MV-4-11 (cell line): ENCODE results near the gene PMVK.
"Not testable (repeated sequence)": the region's sequence is repeated elsewhere in the genome, so short reads cannot be mapped to it uniquely, and the experiment has no call there.

Source experiments
- DNase-seq: peaks from one replicate; lab custom pipeline; 2025; lab: John Stamatoyannopoulos, UW

PMVK gene

DNA sequence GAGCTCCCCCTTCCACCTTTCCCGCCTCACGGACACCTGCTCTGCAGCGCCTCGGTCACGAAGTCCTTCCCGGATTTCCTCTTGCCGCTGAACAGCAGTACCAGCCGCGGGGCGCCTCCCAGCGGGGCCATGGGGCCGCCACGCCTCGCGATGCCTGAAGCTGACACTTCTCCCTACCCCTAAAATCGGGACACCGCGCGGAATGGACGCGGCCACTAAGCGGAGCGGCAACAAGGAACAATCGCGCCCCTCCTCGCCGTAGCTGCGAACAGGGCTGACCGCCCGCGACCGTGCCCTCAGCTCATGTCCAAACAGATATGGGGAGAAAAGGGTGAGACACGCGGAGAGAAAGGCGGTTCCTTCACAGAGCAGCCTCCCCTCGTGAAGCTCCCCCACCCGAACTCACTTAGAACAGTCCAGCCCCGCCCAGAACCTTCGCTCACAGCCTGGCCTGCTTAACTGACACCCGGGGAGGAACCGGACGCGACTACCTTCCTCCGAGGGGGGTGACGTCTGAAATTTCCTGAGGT, at the start of gene PMVK:
PMVK (minus strand) TSS at position 165 of the 530 bp plus-strand sequence; CDS start at position 131, 34 bp downstream.
- peak; percentile 93 for DNase-seq

- no peak for DNase-seq
Measured at GRCh38 chr1:154983776-154984466, 47.4 kb upstream of the PMVK start.

GRCh38 chr1:154982897-154983648, 46.6 kb upstream of the PMVK start, which contains the start of gene FLAD1:
TSS of gene FLAD1 (plus strand) at chr1:154983344. CDS start at chr1:154983695, 351 bp downstream.
- DNase-seq, result peak; percentile 100

DNA sequence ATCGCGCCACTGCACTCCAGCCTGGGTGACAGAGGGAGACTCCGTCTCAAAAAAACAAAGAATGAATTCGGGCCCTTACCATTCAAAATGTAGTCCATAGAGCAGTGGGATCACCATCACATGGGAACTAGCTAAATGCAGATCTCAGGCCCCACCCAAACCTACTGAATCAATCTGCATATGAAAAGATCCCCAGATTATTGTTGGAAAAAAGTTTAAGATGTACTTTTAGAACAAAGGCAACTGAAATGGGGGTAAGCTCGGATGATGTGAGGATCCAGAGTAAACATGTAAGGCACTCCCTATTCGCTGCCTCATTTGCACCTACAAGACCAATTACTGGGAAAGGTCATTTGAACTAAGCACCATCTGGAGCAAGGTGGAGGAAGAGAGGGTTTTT, 45.8 kb upstream of the PMVK start:
- no peak for DNase-seq

DNA sequence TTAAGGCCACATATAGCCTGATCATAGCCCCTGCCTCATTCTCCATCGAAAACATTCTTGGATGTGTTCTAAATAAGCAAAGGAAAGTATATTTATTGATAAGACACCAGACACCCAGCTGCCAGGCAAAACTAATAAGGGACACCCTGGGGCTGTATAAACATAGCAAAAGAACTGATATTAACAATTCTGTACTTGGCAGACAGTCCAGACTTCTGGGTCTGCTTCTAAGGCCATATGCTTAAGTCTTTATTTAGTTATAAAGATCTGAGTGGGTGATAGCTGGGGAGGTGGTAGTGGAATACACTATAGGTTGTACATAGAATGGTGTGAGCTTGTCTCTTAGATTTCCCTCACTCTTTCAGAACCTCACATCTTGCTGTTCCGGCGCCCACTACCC, 41.8 kb upstream of the PMVK start:
- DNase-seq, result no peak

GRCh38 chr1:154977762-154978161, 41.2 kb upstream of the PMVK start:
- DNase-seq, result not testable (repeated sequence)

GRCh38 chr1:154975409-154976059, 39.0 kb upstream of the PMVK start:
- peak; percentile 55 for DNase-seq

DNA sequence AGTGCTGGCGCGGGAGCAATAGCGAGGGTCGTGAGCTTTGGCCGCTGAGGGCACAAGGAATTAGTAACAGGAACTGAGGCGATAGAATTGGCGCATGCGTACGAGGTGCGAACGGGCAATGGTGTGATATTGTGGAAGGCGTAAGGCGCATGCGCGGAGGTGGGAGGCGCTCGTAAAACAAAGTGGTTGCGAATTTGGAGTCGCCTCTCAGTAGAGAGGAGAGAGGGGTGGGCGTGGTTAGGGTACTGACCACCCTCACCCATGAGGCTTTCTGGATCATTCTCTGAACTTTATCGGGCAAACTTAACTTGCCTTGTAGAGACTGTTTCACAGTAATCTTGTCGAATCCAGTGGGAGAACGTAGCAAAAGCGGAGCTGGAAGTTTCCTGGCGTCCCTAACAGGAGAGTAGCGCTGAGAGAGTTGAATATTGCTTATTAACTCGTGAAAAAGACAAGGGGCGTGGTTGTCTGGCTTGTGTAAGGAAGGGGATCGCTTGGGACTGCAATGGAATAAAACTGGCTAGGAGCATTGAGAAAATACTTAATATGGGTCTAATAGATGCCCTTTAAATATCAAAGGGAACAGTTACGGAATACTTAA, 38.4 kb upstream of the PMVK start:
- DNase-seq, result peak; percentile 96

DNA sequence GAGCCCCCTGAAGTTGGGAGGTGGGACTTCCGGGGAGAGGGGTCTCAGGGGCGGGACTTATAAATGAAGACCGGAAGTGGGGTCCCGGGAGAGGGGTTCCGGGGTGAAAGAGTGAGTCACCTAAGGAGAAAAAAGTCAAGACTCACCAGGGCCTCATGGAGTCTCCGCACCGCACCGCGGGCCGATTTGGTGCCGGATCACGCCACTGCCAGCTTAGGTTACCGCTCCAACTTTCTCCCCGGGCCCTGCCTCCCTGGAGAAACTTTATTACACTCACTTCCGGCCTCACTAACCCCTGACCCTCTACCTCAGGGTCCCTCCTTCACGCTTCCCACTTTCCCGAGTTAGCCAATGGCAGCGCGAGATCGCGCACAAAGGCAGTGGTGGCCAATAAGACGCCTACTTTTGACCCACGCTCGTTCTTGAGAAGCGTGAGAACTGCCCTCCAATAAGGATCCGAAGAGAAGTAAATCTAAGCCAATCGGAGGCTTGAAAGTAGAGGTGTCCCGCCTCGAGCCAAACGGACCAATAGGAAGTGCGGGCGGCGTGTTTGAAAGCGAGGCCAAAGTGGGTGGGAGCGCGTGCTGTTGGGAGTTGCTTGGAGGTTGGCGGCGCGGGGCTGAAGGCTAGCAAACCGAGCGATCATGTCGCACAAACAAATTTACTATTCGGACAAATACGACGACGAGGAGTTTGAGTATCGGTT, 37.7 kb upstream of the PMVK start, which contains the start of gene CKS1B:
CKS1B (plus strand) TSS at position 580 of the 706 bp plus-strand sequence; CDS start at position 645, 65 bp downstream.
- peak; percentile 100 for DNase-seq

DNA sequence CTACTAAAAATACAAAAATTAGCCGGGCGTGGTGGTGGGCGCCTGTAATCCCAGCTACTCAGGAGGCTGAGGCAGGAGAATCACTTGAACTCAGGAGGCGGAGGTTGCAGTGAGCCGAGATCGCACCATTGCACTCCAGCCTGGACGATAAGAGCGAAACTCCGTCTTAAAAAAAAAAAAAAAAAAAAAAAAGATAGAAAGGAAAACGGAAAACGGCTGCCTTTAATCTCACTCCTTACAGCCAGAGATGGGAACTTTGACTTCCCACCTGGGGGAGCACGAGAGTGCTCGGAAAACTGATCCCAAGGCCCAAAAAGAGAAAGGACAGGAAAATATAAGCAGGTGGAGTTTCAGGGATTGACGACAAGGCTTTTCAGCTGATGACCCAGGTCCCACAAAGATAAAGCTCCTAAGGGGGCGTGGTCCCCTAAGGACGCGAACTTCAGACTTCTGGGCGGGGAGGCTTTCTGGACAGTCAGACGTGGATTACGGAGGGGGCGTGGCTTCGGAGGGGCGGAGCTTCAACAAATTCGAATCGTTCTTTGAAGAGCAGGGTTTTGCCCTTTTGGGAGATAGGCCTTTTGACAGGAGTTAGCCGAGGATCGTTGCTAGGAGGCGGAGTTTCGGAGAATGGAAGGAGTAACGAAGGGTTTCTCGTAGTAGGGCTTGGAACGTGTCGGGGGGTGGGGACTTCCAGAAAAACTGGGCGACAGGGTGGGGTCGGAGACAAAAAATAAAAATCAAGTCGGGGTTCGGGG, 37.0 kb upstream of the PMVK start:
- DNase-seq, result peak; percentile 95

- DNase-seq, result no peak
Measured at GRCh38 chr1:154972517-154973343, 36.2 kb upstream of the PMVK start.

DNA sequence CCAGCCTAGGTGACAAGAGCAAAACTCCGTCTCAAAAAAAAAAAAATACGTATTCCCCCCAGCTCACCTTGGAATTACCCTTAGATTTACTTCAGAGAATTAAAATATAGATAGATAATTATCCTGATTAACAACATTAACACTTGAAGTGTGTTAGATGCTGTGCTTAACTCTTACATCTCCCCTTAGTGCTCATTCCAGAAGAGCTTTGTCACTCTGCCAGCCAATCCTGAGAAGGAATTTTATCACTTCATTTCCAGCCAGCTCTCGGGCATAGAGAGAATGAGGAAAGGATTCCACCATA, 35.6 kb upstream of the PMVK start:
- DNase-seq, result no peak

- no peak for DNase-seq
Measured at GRCh38 chr1:154971341-154971998, 35.0 kb upstream of the PMVK start.

DNA sequence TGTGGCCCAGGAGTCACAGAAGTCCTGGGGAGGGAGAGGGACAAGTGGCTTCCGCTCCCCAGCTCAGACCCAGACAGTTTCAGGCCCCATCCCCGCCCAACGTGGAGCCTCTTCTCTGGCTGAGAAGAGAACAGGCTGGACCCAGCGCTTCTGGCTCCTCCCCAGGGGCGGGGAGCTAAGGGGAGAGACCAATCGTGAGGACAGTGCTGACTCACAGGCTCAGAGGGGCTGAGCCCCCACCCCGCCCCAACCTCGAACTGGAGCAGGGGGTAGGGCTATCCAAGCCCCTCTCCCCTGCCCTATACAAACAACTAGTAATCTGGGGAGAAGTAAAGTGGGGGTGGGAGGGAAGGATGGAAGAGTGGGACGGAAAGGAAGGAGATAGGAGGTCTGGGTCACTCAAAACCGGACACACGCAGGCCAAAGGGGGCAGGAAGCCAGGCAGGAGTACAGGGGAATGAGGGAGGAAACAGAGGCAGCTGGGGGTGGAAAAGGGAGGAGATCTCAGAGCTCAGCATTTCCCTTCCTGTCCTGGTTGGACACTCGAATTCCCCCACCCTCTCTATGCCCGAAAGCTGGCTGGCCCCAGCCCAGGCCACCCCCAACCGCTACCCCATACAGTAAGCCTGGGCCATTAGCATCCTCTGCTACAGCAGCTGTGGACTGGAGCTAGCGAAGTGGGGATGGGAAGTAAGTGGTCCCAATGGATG, 34.3 kb upstream of the PMVK start, which contains the start of gene SHC1:
SHC1 (minus strand) TSS at position 117 of the 710 bp plus-strand sequence. CDS start 221 bp downstream, outside the sequence.
- DNase-seq, result peak; percentile 53

DNA sequence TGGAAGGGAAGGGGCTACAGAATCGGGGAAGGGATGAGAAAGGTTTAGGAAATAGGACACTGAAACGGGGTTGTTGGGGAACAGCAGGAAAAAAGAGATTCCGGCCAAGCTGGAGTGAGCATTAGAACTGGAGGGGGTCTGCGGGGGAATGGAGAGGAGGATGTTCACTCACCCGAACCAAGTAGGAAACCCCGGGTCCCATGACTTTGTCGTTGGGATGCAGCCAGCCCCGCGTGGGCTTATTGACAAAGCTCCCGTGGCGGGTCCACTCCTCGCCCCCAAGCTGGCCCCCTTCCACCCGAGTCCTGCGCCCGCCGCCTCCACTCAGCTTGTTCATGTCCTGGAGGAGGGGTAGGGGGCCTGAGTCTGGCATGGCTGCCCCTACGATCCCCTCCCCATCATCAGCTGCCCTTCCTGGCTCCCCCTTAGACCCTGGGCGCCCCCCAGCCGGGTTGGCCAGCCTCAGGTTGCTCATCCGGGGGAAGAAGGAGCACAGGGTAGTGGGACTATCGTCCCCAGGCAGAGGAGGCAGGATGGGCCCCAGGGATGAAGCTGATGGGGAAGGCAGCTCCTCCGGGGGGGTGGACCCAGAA, 33.4 kb upstream of the PMVK start:
- DNase-seq, result no peak

GRCh38 chr1:154969246-154969645, 32.7 kb upstream of the PMVK start:
- no peak for DNase-seq

- no peak for DNase-seq
Measured at GRCh38 chr1:154968731-154969130, 32.2 kb upstream of the PMVK start.

DNA sequence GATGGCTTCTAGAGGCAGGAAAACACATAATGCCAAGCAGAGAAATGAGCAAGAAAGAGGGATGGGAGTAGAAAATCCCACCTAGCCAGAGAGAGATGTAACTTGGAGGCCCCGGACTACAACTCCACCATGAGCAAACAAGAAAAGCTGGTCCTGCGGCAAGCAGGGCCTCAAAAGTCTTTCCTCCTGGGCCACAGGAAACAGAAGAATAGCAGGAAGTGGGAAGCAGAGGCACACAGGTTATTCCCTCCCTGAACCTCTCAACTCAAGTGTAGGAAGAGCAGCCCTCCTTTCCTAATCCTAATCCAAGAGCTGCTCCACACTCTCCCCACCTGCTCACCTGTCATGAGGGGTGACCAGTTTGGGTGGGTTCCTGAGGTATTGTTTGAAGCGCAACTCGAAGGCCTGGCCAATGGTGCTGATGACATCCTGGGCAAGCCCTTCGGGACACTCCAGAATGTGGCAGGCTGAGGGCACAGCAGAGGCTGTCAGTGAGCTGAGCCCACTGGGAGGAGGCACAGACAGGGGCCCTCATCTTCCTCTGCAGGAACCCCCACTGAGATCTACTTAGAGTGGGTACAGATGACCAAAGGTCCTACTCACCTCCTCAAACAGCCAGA, 30.9 kb upstream of the PMVK start:
- DNase-seq, result no peak
